ENCODE results near the gene TBL1XR1.

Gene TBL1XR1

GRCh38 chr3:177133860-177134815 is 63.1 kb downstream of the TBL1XR1 start:
- DNase-seq (ENCODE audit: low read depth), result no peak
- no peak overlapping the region for H3K4me3 ChIP-seq (ENCODE audit: low read length)
- TF ChIP-seq CTCF (IDR thresholded peaks at IDR 0.05; ENCODE audit: insufficient read depth, low read depth, low read length, missing control alignments), result no peak

- no peak overlapping the region for H3K4me3 ChIP-seq (ENCODE audit: low read length)
- DNase-seq (ENCODE audit: low read depth), result no peak
- TF ChIP-seq CTCF (IDR thresholded peaks at IDR 0.05; ENCODE audit: insufficient read depth, low read depth, low read length, missing control alignments), result no peak
Observed at GRCh38 chr3:177131927-177132636, 65.2 kb downstream of the TBL1XR1 start.

- no peak overlapping the region for H3K4me3 ChIP-seq (ENCODE audit: low read length)
- peak; percentile 53 for DNase-seq (ENCODE audit: low read depth)
- TF ChIP-seq CTCF (IDR thresholded peaks at IDR 0.05; ENCODE audit: insufficient read depth, low read depth, low read length, missing control alignments), result no peak
Observed at GRCh38 chr3:177127008-177127407, 70.3 kb downstream of the TBL1XR1 start.

GRCh38 chr3:177126015-177126773 is 71.1 kb downstream of the TBL1XR1 start:
- TF ChIP-seq CTCF (IDR thresholded peaks at IDR 0.05; ENCODE audit: insufficient read depth, low read depth, low read length, missing control alignments), result no peak
- peak; percentile 90 for DNase-seq (ENCODE audit: low read depth)

GRCh38 chr3:177124882-177125281 is 72.4 kb downstream of the TBL1XR1 start:
- no peak overlapping the region for H3K4me3 ChIP-seq (ENCODE audit: low read length)
- no peak for TF ChIP-seq CTCF (IDR thresholded peaks at IDR 0.05; ENCODE audit: insufficient read depth, low read depth, low read length, missing control alignments)
- DNase-seq (ENCODE audit: low read depth), result peak; percentile 29

More at GRCh38 chr3:177126015-177126773, 71.1 kb downstream of the TBL1XR1 start:
- H3K4me3 ChIP-seq (ENCODE audit: low read length), result no peak overlapping the region

- TF ChIP-seq CTCF (IDR thresholded peaks at IDR 0.05; ENCODE audit: insufficient read depth, low read depth, low read length, missing control alignments), result no peak
- no peak for DNase-seq (ENCODE audit: low read depth)
- no peak overlapping the region for H3K4me3 ChIP-seq (ENCODE audit: low read length)
Observed at GRCh38 chr3:177123822-177124221, 73.5 kb downstream of the TBL1XR1 start.

Measured in epithelial cell of esophagus (primary cell).